Measurements from ENCODE around the gene CDC42EP4. TPM values are rescaled to one million over a fixed set of nuclear protein-coding genes. Genes with fewer than 3 reads are reported as not detected.

Gene CDC42EP4
- total RNA-seq, 1 experiment from 2014 or later: 11.0 TPM

GRCh38 chr17:73359352-73359751 is 47.6 kb upstream of the CDC42EP4 start:
- H3K4me3 Mint-ChIP-seq (ENCODE audit: unreplicated experiment): no peak overlapping the region
- H3K4me1 Mint-ChIP-seq (ENCODE audit: insufficient read depth, unreplicated experiment): peaks cover 20% of the 10 kb centered on the region
- intact Hi-C loops (cut with micrococcal nuclease): no loop called here
- no peak overlapping the region for H3K27ac Mint-ChIP-seq (ENCODE audit: low read depth, unreplicated experiment)
- ChIA-PET CTCF (interaction anchor here (0.6 to 1.9 kb wide), 8 partner anchors 29 to 632 kb away, joined by 3 to 6 read pairs (median 4); partner anchors contain the start of gene CDC42EP4), POLR2A (interaction anchor here (1.3 to 1.7 kb wide), 4 partner anchors 48 to 132 kb away, joined by 3 to 20 read pairs (median 6); partner anchors contain the start of gene CDC42EP4)
- H3K36me3 Mint-ChIP-seq (ENCODE audit: insufficient read depth, unreplicated experiment): no peaks in the 10 kb centered on the region
- H3K27me3 Mint-ChIP-seq (ENCODE audit: insufficient read depth, unreplicated experiment): no peaks in the 10 kb centered on the region
- no peak for DNase-seq (ENCODE audit: unreplicated experiment)
- no peak for TF ChIP-seq CTCF (IDR thresholded peaks at IDR 0.05; ENCODE audit: unreplicated experiment)
- H3K9me3 Mint-ChIP-seq (ENCODE audit: unreplicated experiment): no peaks in the 10 kb centered on the region
- no TSS peak for BruUV-seq (replicated peaks)

- H3K4me1 Mint-ChIP-seq (ENCODE audit: insufficient read depth, unreplicated experiment): peaks cover 20% of the 10 kb centered on the region
- no peak for TF ChIP-seq CTCF (IDR thresholded peaks at IDR 0.05; ENCODE audit: unreplicated experiment)
- H3K27me3 Mint-ChIP-seq (ENCODE audit: insufficient read depth, unreplicated experiment): no peaks in the 10 kb centered on the region
- intact Hi-C loops (cut with micrococcal nuclease): no loop called here
- no peak for DNase-seq (ENCODE audit: unreplicated experiment)
- no peak overlapping the region for H3K4me3 Mint-ChIP-seq (ENCODE audit: unreplicated experiment)
- POLR2A ChIA-PET: interaction anchor here (1.7 kb wide), 2 partner anchors 48 to 50 kb away, joined by 8 to 20 read pairs; partner anchors contain the start of gene CDC42EP4
- H3K27ac Mint-ChIP-seq (ENCODE audit: low read depth, unreplicated experiment): no peak overlapping the region
- BruUV-seq (replicated peaks): no TSS peak
- no peaks in the 10 kb centered on the region for H3K9me3 Mint-ChIP-seq (ENCODE audit: unreplicated experiment)
- CTCF ChIA-PET: interaction anchor here (1.1 to 1.9 kb wide), 4 partner anchors 29 to 631 kb away, joined by 3 to 6 read pairs (median 4); partner anchors contain the start of gene CDC42EP4
- H3K36me3 Mint-ChIP-seq (ENCODE audit: insufficient read depth, unreplicated experiment): no peaks in the 10 kb centered on the region
Measured at GRCh38 chr17:73358668-73359067, 46.9 kb upstream of the CDC42EP4 start.

GRCh38 chr17:73357981-73358380 is 46.2 kb upstream of the CDC42EP4 start:
- POLR2A ChIA-PET: interaction anchor here (1.3 kb wide), 1 partner anchor 20 kb away, joined by 3 read pairs; no protein-coding TSS in a partner anchor

DNA sequence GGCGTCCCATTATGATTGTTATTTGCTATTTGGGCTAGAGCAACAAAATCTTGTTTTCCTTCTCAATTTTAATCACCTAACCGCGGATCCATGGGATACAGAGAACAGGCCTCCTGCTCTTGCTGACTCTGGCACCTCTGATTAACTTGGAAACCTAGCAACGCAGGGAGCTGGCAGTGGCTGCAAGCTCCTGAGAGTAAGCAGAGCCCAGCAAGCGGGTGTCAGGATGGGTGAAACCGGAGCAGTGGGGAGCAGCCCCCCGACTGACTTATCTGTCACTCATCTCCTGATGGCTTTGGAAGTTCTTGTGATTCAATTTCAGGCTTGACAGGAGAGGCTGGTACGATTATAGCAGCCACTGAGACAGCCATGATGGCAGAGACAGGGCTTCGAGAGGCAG is 45.5 kb upstream of the CDC42EP4 start:
- intact Hi-C loops (cut with micrococcal nuclease): no loop called here
- Mint-ChIP-seq H3K9me3 (ENCODE audit: unreplicated experiment) (no peaks in the 10 kb centered on the region), H3K36me3 (ENCODE audit: insufficient read depth, unreplicated experiment) (no peaks in the 10 kb centered on the region), H3K4me1 (ENCODE audit: insufficient read depth, unreplicated experiment) (peaks cover 20% of the 10 kb centered on the region), H3K27ac (ENCODE audit: low read depth, unreplicated experiment) (no peak overlapping the region), H3K27me3 (ENCODE audit: insufficient read depth, unreplicated experiment) (no peaks in the 10 kb centered on the region), H3K4me3 (ENCODE audit: unreplicated experiment) (no peak overlapping the region)
- ChIA-PET POLR2A (interaction anchor here (1.3 kb wide), 1 partner anchor 19 kb away, joined by 3 read pairs; no protein-coding TSS in a partner anchor), CTCF (interaction anchor here (0.5 to 1.2 kb wide), 3 partner anchors 46 to 439 kb away, joined by 3 to 4 read pairs (median 3); no protein-coding TSS in a partner anchor)
- no peak for TF ChIP-seq CTCF (IDR thresholded peaks at IDR 0.05; ENCODE audit: unreplicated experiment)
- BruUV-seq (replicated peaks): no TSS peak
- no peak for DNase-seq (ENCODE audit: unreplicated experiment)

More at GRCh38 chr17:73357981-73358380, 46.2 kb upstream of the CDC42EP4 start:
- H3K4me1 Mint-ChIP-seq (ENCODE audit: insufficient read depth, unreplicated experiment): peaks cover 20% of the 10 kb centered on the region
- no peaks in the 10 kb centered on the region for H3K9me3 Mint-ChIP-seq (ENCODE audit: unreplicated experiment)
- no peak for DNase-seq (ENCODE audit: unreplicated experiment)
- TF ChIP-seq CTCF (IDR thresholded peaks at IDR 0.05; ENCODE audit: unreplicated experiment): no peak
- no peak overlapping the region for H3K4me3 Mint-ChIP-seq (ENCODE audit: unreplicated experiment)
- H3K27ac Mint-ChIP-seq (ENCODE audit: low read depth, unreplicated experiment): no peak overlapping the region
- H3K27me3 Mint-ChIP-seq (ENCODE audit: insufficient read depth, unreplicated experiment): no peaks in the 10 kb centered on the region
- intact Hi-C loops (cut with micrococcal nuclease): no loop called here
- CTCF ChIA-PET: interaction anchor here (0.7 to 1.3 kb wide), 3 partner anchors 47 to 631 kb away, joined by 3 to 4 read pairs (median 3); no protein-coding TSS in a partner anchor
- no peaks in the 10 kb centered on the region for H3K36me3 Mint-ChIP-seq (ENCODE audit: insufficient read depth, unreplicated experiment)
- no TSS peak for BruUV-seq (replicated peaks)

Data from MCF 10A (cell line).